ENCODE results near the gene CNTROB.

DNA sequence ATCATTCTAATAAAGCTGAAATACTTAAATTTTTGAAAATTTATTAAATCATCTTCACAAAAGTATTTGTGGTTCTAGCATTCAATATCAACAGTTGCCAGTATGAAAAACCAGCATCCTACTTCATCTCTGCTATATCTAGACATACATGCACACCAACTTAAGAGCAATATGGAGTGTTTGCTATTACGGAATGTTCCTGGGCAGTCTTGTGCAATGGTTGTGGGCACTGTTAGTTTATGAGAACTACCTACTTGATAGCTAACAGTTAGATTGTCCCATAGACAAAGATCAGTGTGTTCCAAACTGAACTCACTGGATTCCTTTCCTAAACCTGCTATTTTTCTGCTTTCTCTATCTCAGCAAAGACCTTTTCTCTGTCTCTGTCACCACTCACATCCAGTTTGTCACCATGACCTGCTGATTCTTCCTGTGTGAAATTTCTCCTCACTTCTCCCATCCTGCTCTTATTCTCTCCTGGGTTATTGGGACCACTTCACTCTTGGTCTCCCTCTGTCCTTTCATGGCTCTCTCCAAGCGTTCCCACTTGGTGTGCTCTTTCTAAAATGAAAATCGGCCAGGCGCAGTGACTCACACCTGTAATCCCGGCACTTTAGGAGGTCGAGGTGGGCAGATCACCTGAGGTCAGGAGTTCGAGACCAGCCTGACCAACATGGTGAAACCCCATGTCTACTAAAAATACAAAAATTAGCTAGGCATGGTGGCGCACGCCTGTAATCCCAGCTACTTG, 27.7 kb downstream of the CNTROB start:
- TF ChIP-seq CTCF (conservative IDR thresholded peaks at IDR 0.05) (no peak), EZH2 (IDR thresholded peaks at IDR 0.05; ENCODE audit: low read depth) (no peak)
